ENCODE results near the gene STAB1.

Gene STAB1

DNA sequence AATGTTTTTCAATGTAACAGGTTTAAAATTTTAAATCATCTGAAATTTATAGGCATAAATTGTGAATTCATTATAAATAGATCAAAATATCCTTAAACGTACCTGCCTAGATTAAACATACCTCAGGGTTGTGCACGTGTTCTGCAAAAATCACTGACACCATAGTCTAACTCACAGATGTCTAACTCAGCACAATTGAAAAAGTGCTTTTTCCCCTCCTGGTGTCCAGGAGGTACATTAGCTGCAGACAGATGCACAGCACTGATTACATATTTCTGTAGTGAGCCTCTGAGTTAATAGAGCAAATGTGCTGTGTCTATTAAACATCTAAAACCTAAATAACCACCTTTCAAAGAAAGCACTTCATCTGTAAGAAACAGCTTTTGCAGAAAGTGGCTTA lies 52.0 kb downstream of the STAB1 start:
- H3K4me3 ChIP-seq (ENCODE audit: low read depth, low read length) = no peak overlapping the region
- in situ Hi-C loops (cut with HindIII; ENCODE audit: low pct_ligation_motif_present, low sequenced_read_pairs) = no loop called here
- H3K27me3 ChIP-seq (replicated peaks) = no peaks in the 10 kb centered on the region
- H3K36me3 ChIP-seq (replicated peaks) = peaks cover 20% of the 10 kb centered on the region
- H3K27ac ChIP-seq = no peak overlapping the region
- DNase-seq = no peak
- TF ChIP-seq CTCF (IDR thresholded peaks at IDR 0.05; ENCODE audit: low read depth, low read length, missing control alignments) = no peak

- Histone ChIP-seq H3K4me3 (ENCODE audit: low read depth, low read length) (no peak overlapping the region), H3K36me3 (replicated peaks) (peaks cover 38% of the 10 kb centered on the region), H3K27ac (no peak overlapping the region), H3K27me3 (replicated peaks) (no peaks in the 10 kb centered on the region)
- TF ChIP-seq CTCF (IDR thresholded peaks at IDR 0.05; ENCODE audit: low read depth, low read length, missing control alignments) = no peak
- no peak for DNase-seq
- in situ Hi-C loops (cut with HindIII; ENCODE audit: low pct_ligation_motif_present, low sequenced_read_pairs) = no loop called here
These were observed 56.0 kb downstream of the STAB1 start for GRCh38 chr3:52551118-52551517.

- no peak for TF ChIP-seq CTCF (IDR thresholded peaks at IDR 0.05; ENCODE audit: low read depth, low read length, missing control alignments)
- no peak for DNase-seq
- Histone ChIP-seq H3K4me3 (ENCODE audit: low read depth, low read length) (no peak overlapping the region), H3K27me3 (replicated peaks) (no peaks in the 10 kb centered on the region), H3K27ac (no peak overlapping the region), H3K36me3 (replicated peaks) (peaks cover 41% of the 10 kb centered on the region)
- in situ Hi-C loops (cut with HindIII; ENCODE audit: low pct_ligation_motif_present, low sequenced_read_pairs) = no loop called here
These were observed 57.0 kb downstream of the STAB1 start for GRCh38 chr3:52552089-52552488.

GRCh38 chr3:52554026-52554755 lies 59.1 kb downstream of the STAB1 start:
- in situ Hi-C loops (cut with HindIII; ENCODE audit: low pct_ligation_motif_present, low sequenced_read_pairs) = no loop called here
- Histone ChIP-seq H3K27me3 (replicated peaks) (no peaks in the 10 kb centered on the region), H3K36me3 (replicated peaks) (peaks cover 43% of the 10 kb centered on the region), H3K4me3 (ENCODE audit: low read depth, low read length) (no peak overlapping the region), H3K27ac (no peak overlapping the region)
- DNase-seq = no peak
- no peak for TF ChIP-seq CTCF (IDR thresholded peaks at IDR 0.05; ENCODE audit: low read depth, low read length, missing control alignments)

- H3K36me3 ChIP-seq (replicated peaks) = peaks cover 42% of the 10 kb centered on the region
- H3K27ac ChIP-seq = no peak overlapping the region
- H3K4me3 ChIP-seq (ENCODE audit: low read depth, low read length) = no peak overlapping the region
- in situ Hi-C loops (cut with HindIII; ENCODE audit: low pct_ligation_motif_present, low sequenced_read_pairs) = no loop called here
- DNase-seq = no peak
- TF ChIP-seq CTCF (IDR thresholded peaks at IDR 0.05; ENCODE audit: low read depth, low read length, missing control alignments) = no peak
- no peaks in the 10 kb centered on the region for H3K27me3 ChIP-seq (replicated peaks)
These were observed 59.9 kb downstream of the STAB1 start for GRCh38 chr3:52555056-52555455.

All from brain microvascular endothelial cell (primary cell).